ENCODE data around the gene OR2AG2. TPM values are rescaled to one million over a fixed set of nuclear protein-coding genes. Genes with fewer than 3 reads are reported as not detected.

The OR2AG2 gene
- 1.6 TPM in 1 of 2 replicates, not detected in the other for total RNA-seq

GRCh38 chr11:6771926-6772893 is at the start of gene OR2AG2:
OR2AG2 (minus strand) TSS chr11:6771976; CDS start chr11:6768957, 3,019 bp downstream.

GRCh38 chr11:6799402-6799801 is 27.6 kb upstream of the OR2AG2 start, which contains the start of gene OR6A2:
OR6A2 (minus strand) TSS chr11:6799689; CDS start chr11:6795708, 3,981 bp downstream.

GRCh38 chr11:6782720-6783119 is 10.9 kb upstream of the OR2AG2 start, which contains the start of gene OR2AG1:
OR2AG1 (plus strand) TSS chr11:6783020; CDS start chr11:6785038, 2,018 bp downstream.

Other genes starting within 250 kb of the OR2AG2 start
- gene RRP8, start 168.4 kb downstream of the OR2AG2 start, total RNA-seq: 9.0 and 15.0 TPM in 2 replicates
- gene ILK, start 168.2 kb downstream of the OR2AG2 start, total RNA-seq: 195 and 370 TPM in 2 replicates
- 33.3 and 41.2 TPM in 2 replicates for gene TAF10, start 159.8 kb downstream of the OR2AG2 start, total RNA-seq
- gene TPP1, start 152.6 kb downstream of the OR2AG2 start, total RNA-seq: 78.6 and 243 TPM in 2 replicates
- gene DCHS1, start 116.2 kb downstream of the OR2AG2 start, total RNA-seq: 21.0 and 44.0 TPM in 2 replicates
- 42.2 and 54.8 TPM in 2 replicates for gene MRPL17, start 88.6 kb downstream of the OR2AG2 start, total RNA-seq
- not detected in 2 replicates for gene OR2AG1, start 11.0 kb upstream of the OR2AG2 start, total RNA-seq
- gene OR6A2, start 27.7 kb upstream of the OR2AG2 start, total RNA-seq: 0.57 TPM in 1 of 2 replicates, not detected in the other
- gene OR10A5, start 73.7 kb upstream of the OR2AG2 start, total RNA-seq: not detected in 2 replicates
- not detected in 2 replicates for gene OR10A2, start 91.1 kb upstream of the OR2AG2 start, total RNA-seq
- gene OR10A4, start 104.6 kb upstream of the OR2AG2 start, total RNA-seq: not detected in 2 replicates
- gene OR2D2, start 120.5 kb upstream of the OR2AG2 start, total RNA-seq: 0.22 and 1.4 TPM in 2 replicates
- not detected in 2 replicates for gene OR2D3, start 149.0 kb upstream of the OR2AG2 start, total RNA-seq
- 0.44 and 6.3 TPM in 2 replicates for gene ZNF215, start 154.4 kb upstream of the OR2AG2 start, total RNA-seq
- gene ZNF214, start 248.4 kb upstream of the OR2AG2 start, total RNA-seq: 0.22 and 1.4 TPM in 2 replicates
- 0.14 TPM in 1 of 2 replicates, not detected in the other for gene NLRP14, start 248.5 kb upstream of the OR2AG2 start, total RNA-seq